ENCODE data around the gene UBL4A. TPM values are rescaled to one million over a fixed set of nuclear protein-coding genes. Genes with fewer than 3 reads are reported as not detected.

The UBL4A gene
- total RNA-seq, 4 donors from 2014 or later, result 26.7 to 32.6 (median 30.1) TPM

GRCh38 chrX:154458116-154458953 is 28.1 kb downstream of the UBL4A start, which contains the start of gene PLXNA3:
PLXNA3 (plus strand) TSS chrX:154458281; CDS start chrX:154460184, 1,903 bp downstream.
- no peak for TF ChIP-seq CTCF (IDR thresholded peaks at IDR 0.05; ENCODE audit: low read depth)

GRCh38 chrX:154457491-154458115 is 28.8 kb downstream of the UBL4A start:
- TF ChIP-seq CTCF (IDR thresholded peaks at IDR 0.05; ENCODE audit: low read depth), result no peak

- TF ChIP-seq CTCF (IDR thresholded peaks at IDR 0.05; ENCODE audit: low read depth), result no peak
Measured at GRCh38 chrX:154452823-154453222, 33.6 kb downstream of the UBL4A start.

- no peak for TF ChIP-seq CTCF (IDR thresholded peaks at IDR 0.05; ENCODE audit: low read depth)
Measured at GRCh38 chrX:154450312-154450711, 36.1 kb downstream of the UBL4A start.

- TF ChIP-seq CTCF (IDR thresholded peaks at IDR 0.05; ENCODE audit: low read depth), result no peak
Measured at GRCh38 chrX:154449618-154450017, 36.8 kb downstream of the UBL4A start.

- TF ChIP-seq CTCF (IDR thresholded peaks at IDR 0.05; ENCODE audit: low read depth), result no peak
Measured at GRCh38 chrX:154448484-154448883, 37.9 kb downstream of the UBL4A start.

GRCh38 chrX:154446430-154446829 is 40.0 kb downstream of the UBL4A start:
- no peak for TF ChIP-seq CTCF (IDR thresholded peaks at IDR 0.05; ENCODE audit: low read depth)
